NCI-H1694 treated with DMSO at 0.1 percent for 48 hours (cell line): Measurements from ENCODE around the gene DPP9.

Experiments used
- DNase-seq: peaks from one replicate; lab custom pipeline; 2025; lab: John Stamatoyannopoulos, UW

Gene DPP9

GRCh38 chr19:4709440-4710280 lies 14.0 kb downstream of the DPP9 start:
- no peak for DNase-seq

GRCh38 chr19:4707956-4708650 lies 15.5 kb downstream of the DPP9 start:
- no peak for DNase-seq

DNA sequence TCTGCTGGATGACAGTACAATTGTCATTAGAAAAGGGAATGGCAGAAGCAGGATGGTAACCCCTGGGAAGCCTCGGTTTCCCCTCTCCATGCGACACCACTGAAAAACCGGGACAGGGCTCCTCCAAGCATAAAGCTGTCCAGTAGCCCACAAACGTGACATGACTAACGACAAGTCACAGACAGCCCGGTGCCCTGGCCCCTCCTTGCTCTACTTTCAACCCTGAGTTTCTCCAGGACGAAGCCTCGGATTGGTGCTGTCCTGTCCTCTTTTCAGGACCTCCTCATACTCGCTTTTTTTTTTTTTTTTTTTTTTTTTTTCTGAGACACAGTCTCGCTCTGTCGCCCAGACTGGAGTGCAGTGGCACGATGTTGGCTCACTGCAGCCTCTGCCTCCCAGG lies 16.3 kb downstream of the DPP9 start:
- DNase-seq: no peak

DNA sequence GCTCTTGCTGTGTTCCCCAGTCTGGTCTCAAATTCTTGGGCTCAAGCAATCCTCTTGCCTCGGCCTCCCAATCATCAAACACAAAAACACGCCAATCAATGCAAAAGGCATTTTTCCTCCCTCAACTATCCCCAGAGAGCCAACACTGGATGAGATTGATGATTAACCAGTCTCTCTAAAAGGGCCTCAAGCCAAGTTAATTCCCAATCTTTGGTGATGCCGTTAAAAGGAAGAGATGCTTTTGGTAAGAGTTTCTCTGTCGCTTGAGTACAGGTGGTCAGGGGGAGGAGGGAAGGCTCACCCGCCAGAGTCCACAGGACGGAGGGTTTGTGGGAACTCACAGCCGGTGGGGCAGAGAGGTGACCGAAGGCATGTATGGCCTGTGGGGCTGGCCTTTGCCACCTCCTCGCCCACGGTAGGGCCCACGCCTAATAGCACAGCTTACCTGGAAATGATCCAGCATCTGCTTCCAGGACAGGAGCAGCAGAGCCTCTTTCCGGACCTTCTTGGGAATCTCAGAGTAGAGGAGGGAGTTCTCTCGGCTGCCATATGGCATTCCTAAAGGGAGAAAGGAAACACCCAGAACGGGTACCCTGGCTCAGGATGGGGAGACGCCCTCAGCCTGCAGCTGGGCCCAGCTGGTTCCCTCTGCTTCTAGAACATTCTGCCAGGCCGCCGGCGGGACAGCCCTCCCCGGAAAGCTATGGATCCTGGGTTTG lies 18.1 kb downstream of the DPP9 start:
- no peak for DNase-seq

GRCh38 chr19:4704317-4704673 lies 19.3 kb downstream of the DPP9 start:
- DNase-seq: no peak

DNA sequence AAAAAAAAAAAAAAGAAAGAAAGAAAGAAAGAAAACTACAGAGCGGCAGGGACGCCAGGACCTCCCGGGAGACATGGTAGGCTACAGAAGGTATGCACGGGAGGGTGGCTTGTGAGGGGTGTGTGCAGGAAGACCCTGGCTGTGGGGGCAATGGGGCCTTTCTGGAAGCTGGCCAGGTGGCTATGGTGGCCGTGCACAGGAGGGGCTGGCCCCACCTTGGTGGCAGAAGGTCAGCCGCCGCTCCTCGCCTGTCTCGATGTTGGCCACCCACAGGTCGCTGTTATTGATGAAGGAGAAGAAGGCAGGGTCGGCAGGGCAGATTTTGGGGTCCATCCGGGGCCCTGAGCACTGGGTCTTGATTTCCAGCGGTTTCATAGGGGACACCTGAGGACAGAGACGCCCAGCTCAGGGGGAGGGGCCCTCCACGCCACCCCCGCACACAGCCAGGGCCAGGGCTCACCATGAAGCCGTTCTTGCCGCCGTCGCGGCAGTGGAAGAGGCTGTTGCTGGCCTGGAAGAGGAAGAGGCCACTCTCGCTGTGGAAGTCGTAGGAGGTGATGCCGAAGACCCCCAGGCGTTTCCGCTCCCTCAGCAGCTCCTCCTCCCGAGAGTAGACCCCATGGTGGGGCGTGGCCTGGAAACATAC lies 19.8 kb downstream of the DPP9 start:
- DNase-seq: no peak

GRCh38 chr19:4702764-4703163 lies 20.9 kb downstream of the DPP9 start:
- DNase-seq: no peak

- DNase-seq: no peak
Measured at GRCh38 chr19:4701557-4701956, 22.1 kb downstream of the DPP9 start.

- DNase-seq: no peak
Measured at GRCh38 chr19:4700693-4700970, 23.0 kb downstream of the DPP9 start.

- DNase-seq: no peak
Measured at GRCh38 chr19:4699826-4700692, 23.6 kb downstream of the DPP9 start.

DNA sequence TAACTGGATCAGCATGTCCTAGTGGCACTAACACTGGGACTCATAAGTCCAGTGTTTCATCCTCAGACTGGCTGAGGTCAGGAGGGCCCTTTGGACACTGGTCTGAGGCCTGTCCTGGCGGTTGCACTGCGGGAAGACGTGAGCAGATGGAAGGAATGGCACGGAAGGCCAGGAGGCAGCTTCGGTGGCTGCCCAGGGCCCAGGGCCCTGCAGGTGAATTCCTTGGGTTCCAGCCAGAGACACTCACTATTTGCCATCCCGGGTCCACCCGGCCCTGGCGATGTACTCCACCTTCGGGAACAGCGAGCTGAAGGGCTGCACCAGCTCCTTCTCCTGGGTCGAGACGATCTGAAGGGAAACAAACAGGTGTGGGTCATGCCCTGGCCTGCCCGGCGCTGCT lies 26.3 kb downstream of the DPP9 start:
- no peak for DNase-seq

DNA sequence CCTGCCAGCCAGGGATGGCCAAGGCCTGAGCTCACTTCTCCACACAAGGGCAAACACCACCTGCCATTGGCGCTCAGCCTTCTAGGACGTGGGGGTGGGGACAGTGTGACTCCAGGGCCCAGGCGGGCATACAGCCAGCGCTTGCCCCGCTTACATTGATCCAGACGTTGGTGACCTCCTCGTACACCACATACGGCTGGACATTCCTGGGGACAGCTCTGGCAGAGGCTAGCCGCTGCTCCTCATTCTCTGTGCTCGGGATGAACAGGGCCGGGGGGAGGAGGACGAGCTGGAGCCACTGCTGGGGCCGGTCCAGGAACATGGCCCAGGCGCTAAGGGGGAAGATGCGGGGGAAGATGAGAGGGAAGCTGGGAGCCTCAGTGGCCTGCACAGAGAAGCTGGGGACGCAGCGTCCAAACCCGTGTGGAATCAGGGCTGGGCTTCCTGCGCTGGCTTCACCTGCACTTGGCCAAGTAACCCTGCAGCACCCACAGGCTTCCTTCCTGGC lies 28.4 kb downstream of the DPP9 start:
- DNase-seq: no peak

DNA sequence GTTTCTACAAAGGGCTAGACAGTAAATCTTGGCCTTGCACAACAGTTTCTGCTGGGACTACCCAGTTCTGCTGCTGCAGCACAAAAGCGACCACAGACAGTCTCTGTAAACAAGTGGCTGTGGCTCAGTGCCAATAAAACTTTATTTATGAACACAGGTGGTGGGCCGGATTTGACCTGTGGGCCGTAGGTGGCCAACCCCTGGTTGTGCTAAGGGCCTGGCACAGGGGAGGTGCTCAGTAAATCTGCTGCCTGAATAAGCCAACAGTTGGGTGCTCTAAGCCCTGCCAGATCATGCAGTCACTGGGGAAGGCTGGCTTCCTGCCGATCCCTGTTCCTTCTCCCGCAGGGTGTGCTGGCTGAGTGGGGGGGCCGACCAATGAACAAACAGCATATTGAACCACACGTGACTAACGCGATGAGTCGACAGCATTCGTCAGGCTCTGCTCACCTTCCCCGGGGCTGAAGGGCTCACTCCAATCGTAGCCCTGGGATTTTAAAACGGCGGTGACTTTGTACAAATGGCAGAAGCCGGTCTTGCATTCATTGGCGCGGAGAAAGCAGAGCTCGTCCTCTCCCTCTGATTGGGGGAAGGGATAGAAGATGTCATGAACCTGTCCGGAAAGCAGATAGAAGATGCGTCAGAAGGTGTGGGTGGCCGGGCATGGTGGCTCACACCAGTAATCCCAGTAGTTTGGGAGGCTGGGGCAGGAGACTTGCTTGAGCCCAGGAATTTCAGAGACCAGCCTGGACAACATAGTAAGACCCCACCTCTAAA lies 29.2 kb downstream of the DPP9 start:
- peak; percentile 91 for DNase-seq

- DNase-seq: no peak
Measured at GRCh38 chr19:4693471-4694121, 30.0 kb downstream of the DPP9 start.

DNA sequence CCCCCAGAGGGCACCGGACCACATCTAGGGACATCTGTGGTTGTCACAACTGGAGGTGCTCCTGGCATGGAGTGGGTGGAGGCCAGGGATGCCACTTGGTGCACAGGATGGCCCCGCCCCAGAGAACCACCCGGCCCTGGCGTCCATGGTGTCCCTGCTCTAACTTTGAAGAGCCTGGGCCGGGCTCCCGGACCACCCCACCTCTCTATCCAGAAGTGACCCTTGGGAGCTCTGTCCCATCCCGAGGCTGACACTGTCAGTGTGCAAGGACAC lies 30.6 kb downstream of the DPP9 start:
- DNase-seq: no peak

- peak; percentile 68 for DNase-seq
Measured at GRCh38 chr19:4692251-4693077, 31.2 kb downstream of the DPP9 start.

DNA sequence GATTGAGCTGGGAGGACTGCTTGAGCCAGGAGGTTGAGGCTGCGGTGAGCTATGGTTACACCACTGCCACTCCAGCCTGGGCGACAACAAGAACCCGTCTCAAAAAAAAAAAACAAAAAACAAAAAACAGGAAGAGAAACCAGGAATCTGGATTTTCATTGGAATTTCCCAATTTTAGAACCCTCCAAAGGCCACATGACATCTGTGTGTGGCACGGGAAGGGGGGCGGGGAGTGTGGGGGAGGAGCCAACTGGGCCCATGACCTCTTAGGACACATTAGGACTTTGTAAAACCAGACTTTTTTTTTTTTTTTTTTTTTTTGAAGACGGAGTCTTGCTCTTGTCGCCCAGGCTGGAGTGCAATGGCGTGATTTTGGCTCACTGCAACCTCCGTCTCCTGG lies 32.3 kb downstream of the DPP9 start:
- no peak for DNase-seq

DNA sequence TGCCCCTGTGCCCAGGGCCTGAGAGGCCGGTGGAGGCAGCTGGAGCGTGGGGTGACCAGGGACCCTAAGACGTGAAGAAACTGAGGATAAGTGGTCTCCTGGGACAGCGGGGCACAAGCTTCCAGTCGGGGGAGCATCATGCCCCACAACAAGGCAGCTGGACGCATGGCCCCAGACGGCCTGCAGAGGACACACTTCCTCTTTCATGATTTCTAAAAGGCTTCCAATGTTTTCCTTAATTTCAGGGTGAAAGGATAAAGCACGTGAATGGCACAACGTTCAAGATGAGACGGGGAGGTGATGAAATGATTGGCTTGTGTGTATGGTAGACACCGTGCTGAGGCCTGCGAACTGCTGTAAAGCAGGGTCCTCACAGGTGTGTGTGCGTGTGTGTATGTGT lies 33.3 kb downstream of the DPP9 start:
- DNase-seq: no peak

DNA sequence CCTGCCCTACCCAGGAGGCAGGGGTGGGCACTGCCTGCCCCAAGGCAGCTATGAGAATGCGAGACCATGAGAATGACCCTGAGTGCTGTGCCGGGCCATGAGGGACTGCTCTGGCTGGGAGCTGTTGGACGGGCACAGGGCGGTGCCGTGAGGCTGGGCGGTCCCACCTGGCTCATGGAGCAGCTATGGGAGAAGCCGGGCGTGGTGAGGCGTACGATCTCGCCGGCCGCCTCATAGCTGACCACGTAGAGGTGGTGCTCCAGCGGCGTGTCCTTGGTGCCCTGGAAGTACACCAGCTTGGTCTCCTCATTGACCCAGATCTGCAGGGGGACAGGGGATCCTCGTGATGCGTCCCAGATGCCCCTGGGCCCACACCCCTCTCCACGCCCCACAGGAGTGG lies 34.2 kb downstream of the DPP9 start:
- no peak for DNase-seq

- no peak for DNase-seq
Measured at GRCh38 chr19:4688587-4688986, 35.1 kb downstream of the DPP9 start.
